Measurements from ENCODE around the gene TCERG1L.

Gene TCERG1L

DNA sequence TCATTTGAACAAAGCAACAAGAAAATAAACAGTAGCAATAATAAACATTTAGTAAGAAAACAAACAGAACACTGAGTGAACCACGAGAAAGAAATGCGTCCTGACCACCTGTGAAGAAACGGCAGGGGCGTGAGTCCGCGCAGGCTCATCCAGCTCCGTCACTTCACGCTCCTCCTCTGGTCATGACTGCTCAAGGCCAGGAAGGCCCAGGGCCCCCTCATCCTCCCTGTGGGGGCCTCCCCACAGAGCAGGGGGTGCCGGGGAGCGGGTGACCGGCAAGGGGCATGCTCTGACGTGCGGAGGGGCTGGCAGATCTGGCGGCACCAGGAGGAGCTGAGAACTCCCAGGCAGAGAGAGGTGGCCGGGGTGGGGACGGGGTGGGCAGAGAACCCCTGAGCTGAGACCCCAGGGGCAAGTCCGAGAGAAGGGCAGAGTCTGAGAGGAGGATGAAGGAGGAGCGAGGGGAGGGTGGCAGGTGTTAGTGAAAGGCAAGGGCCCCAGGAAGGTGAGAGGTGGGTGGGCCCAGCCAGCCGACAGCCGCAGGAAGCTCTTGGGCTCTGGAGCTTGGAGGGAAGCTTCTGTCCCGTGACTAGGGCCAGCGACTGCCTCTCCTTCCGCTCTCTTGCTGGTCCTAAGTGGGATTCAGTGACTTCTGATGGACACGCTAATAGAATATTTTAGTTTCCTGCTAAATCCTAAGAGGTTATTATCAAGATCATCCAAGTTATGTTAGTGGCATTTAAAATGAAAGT lies 223.9 kb downstream of the TCERG1L start:
- no peak for DNase-seq
- H3K23ac ChIP-seq (ENCODE audit: low read length in 2 of 2) = no peak overlapping the region
- H3K79me1 ChIP-seq (replicated peaks; ENCODE audit: low read length, poor library complexity, severe bottlenecking) = no peaks in the 10 kb centered on the region
- WGBS = 84% methylated on average over 23 of the region's 24 CpGs
- H2BK12ac ChIP-seq (ENCODE audit: low read length in 2 of 2) = no peak overlapping the region
- H3K14ac ChIP-seq (ENCODE audit: low read length in 2 of 2) = no peak overlapping the region
- H3K18ac ChIP-seq (ENCODE audit: low read depth in 1 of 2, low read length in 2 of 2) = no peak overlapping the region
- H3K27ac ChIP-seq (ENCODE audit: low read length, poor library complexity, severe bottlenecking) = no peak overlapping the region
- peak overlapping the region in 1 of 2 experiments; percentile 15 for H3K4me3 ChIP-seq (ENCODE audit: insufficient read depth in 1 of 2, low read depth in 1 of 2, low read length in 2 of 2)
- H3K4ac ChIP-seq (ENCODE audit: low read depth in 1 of 2, low read length in 2 of 2) = no peak overlapping the region
- no peaks in the 10 kb centered on the region for H3K36me3 ChIP-seq (ENCODE audit: control insufficient read depth in 1 of 2, insufficient read depth in 2 of 2, low read depth in 1 of 2, low read length in 2 of 2)
- H2AK5ac ChIP-seq (ENCODE audit: low read length, severe bottlenecking) = no peak overlapping the region
- no peaks in the 10 kb centered on the region for H3K4me1 ChIP-seq (ENCODE audit: control insufficient read depth, insufficient read depth, low read depth, low read length)
- no peak overlapping the region for H3K9ac ChIP-seq (ENCODE audit: low read length)
- no peak overlapping the region for H2BK15ac ChIP-seq (ENCODE audit: low read depth, poor library complexity, severe bottlenecking)
- no peak overlapping the region for H3K4me2 ChIP-seq (ENCODE audit: low read length, poor library complexity, severe bottlenecking)
- no peak overlapping the region for H4K8ac ChIP-seq (ENCODE audit: low read length)
- H2BK120ac ChIP-seq (ENCODE audit: low read depth, low read length) = no peak overlapping the region
- no peak overlapping the region for H4K91ac ChIP-seq (ENCODE audit: low read length)
- no peaks in the 10 kb centered on the region for H3K9me3 ChIP-seq (ENCODE audit: control insufficient read depth, low read length)
- H3K27me3 ChIP-seq (ENCODE audit: control insufficient read depth in 1 of 2, insufficient read depth in 1 of 2, low read length in 2 of 2) = no peaks in the 10 kb centered on the region
- H2BK5ac ChIP-seq (ENCODE audit: low read depth, low read length, poor library complexity, severe bottlenecking) = no peak overlapping the region
- no peak overlapping the region for H2AFZ ChIP-seq (ENCODE audit: low read depth, low read length)

DNA sequence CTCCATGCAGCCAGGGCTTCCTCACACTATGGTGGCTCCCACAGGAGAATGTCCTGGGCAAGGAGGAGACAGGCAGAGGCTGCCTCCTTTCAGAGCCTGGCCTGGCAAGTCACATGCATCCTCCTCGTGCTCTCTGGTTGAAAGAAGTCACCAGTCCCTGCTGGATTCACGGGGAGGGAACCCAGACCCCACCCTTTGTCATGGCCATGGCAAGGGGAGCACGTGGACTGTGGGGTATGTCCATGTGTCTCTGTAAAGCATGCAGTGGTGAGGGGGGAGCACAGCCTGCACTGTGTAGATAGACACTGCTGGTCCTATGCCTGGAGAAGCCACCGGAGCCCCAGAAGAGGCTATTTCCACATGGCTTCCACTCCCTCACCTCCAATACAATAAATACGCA lies 225.0 kb downstream of the TCERG1L start:
- H2BK15ac ChIP-seq (ENCODE audit: low read depth, poor library complexity, severe bottlenecking) = no peak overlapping the region
- H3K79me1 ChIP-seq (replicated peaks; ENCODE audit: low read length, poor library complexity, severe bottlenecking) = no peaks in the 10 kb centered on the region
- H2AK5ac ChIP-seq (ENCODE audit: low read length, severe bottlenecking) = no peak overlapping the region
- no peak for DNase-seq
- H3K9me3 ChIP-seq (ENCODE audit: control insufficient read depth, low read length) = no peaks in the 10 kb centered on the region
- H3K23ac ChIP-seq (ENCODE audit: low read length in 2 of 2) = no peak overlapping the region
- H3K4me3 ChIP-seq (ENCODE audit: insufficient read depth in 1 of 2, low read depth in 1 of 2, low read length in 2 of 2) = no peak overlapping the region
- no peak overlapping the region for H3K14ac ChIP-seq (ENCODE audit: low read length in 2 of 2)
- 38% methylated on average over 3 of the region's 5 CpGs for WGBS
- no peaks in the 10 kb centered on the region for H3K4me1 ChIP-seq (ENCODE audit: control insufficient read depth, insufficient read depth, low read depth, low read length)
- no peak overlapping the region for H3K4ac ChIP-seq (ENCODE audit: low read depth in 1 of 2, low read length in 2 of 2)
- no peak overlapping the region for H4K91ac ChIP-seq (ENCODE audit: low read length)
- no peak overlapping the region for H2BK5ac ChIP-seq (ENCODE audit: low read depth, low read length, poor library complexity, severe bottlenecking)
- no peak overlapping the region for H2BK12ac ChIP-seq (ENCODE audit: low read length in 2 of 2)
- no peak overlapping the region for H2BK120ac ChIP-seq (ENCODE audit: low read depth, low read length)
- H2AFZ ChIP-seq (ENCODE audit: low read depth, low read length) = no peak overlapping the region
- no peaks in the 10 kb centered on the region for H3K27me3 ChIP-seq (ENCODE audit: control insufficient read depth in 1 of 2, insufficient read depth in 1 of 2, low read length in 2 of 2)
- no peak overlapping the region for H3K9ac ChIP-seq (ENCODE audit: low read length)
- H3K4me2 ChIP-seq (ENCODE audit: low read length, poor library complexity, severe bottlenecking) = no peak overlapping the region
- H4K8ac ChIP-seq (ENCODE audit: low read length) = no peak overlapping the region
- H3K36me3 ChIP-seq (ENCODE audit: control insufficient read depth in 1 of 2, insufficient read depth in 2 of 2, low read depth in 1 of 2, low read length in 2 of 2) = no peaks in the 10 kb centered on the region
- no peak overlapping the region for H3K27ac ChIP-seq (ENCODE audit: low read length, poor library complexity, severe bottlenecking)
- no peak overlapping the region for H3K18ac ChIP-seq (ENCODE audit: low read depth in 1 of 2, low read length in 2 of 2)

DNA sequence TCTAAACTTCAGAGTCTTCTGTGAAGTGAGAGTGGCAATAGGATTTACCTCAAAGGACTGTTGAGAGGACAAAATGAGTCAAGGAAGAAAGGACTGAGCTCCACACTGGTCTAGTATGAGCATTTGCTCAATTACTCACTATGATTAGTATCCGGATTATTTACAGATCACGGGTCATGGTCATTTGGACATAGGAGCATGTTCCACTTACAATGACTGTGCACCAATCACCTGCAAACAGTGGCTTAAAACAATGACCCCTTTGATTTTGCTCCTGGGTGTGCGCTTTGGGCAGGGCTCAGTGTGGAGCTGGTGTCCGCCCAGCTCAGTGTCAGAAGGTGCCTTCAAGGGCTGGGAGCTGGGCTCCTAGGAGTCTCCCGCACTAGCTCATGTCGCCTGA lies 225.4 kb downstream of the TCERG1L start:
- Histone ChIP-seq H3K79me1 (replicated peaks; ENCODE audit: low read length, poor library complexity, severe bottlenecking) (no peaks in the 10 kb centered on the region), H3K9ac (ENCODE audit: low read length) (no peak overlapping the region), H2BK15ac (ENCODE audit: low read depth, poor library complexity, severe bottlenecking) (no peak overlapping the region), H3K36me3 (ENCODE audit: control insufficient read depth in 1 of 2, insufficient read depth in 2 of 2, low read depth in 1 of 2, low read length in 2 of 2) (no peaks in the 10 kb centered on the region), H3K14ac (ENCODE audit: low read length in 2 of 2) (no peak overlapping the region), H3K4me3 (ENCODE audit: insufficient read depth in 1 of 2, low read depth in 1 of 2, low read length in 2 of 2) (no peak overlapping the region), H3K27ac (ENCODE audit: low read length, poor library complexity, severe bottlenecking) (no peak overlapping the region), H2AFZ (ENCODE audit: low read depth, low read length) (no peak overlapping the region), H4K8ac (ENCODE audit: low read length) (no peak overlapping the region), H3K23ac (ENCODE audit: low read length in 2 of 2) (no peak overlapping the region), H3K4ac (ENCODE audit: low read depth in 1 of 2, low read length in 2 of 2) (no peak overlapping the region), H3K27me3 (ENCODE audit: control insufficient read depth in 1 of 2, insufficient read depth in 1 of 2, low read length in 2 of 2) (no peaks in the 10 kb centered on the region), H3K18ac (ENCODE audit: low read depth in 1 of 2, low read length in 2 of 2) (no peak overlapping the region), H2BK12ac (ENCODE audit: low read length in 2 of 2) (no peak overlapping the region), H2BK120ac (ENCODE audit: low read depth, low read length) (no peak overlapping the region), H4K91ac (ENCODE audit: low read length) (no peak overlapping the region), H3K9me3 (ENCODE audit: control insufficient read depth, low read length) (no peaks in the 10 kb centered on the region), H2AK5ac (ENCODE audit: low read length, severe bottlenecking) (no peak overlapping the region), H3K4me1 (ENCODE audit: control insufficient read depth, insufficient read depth, low read depth, low read length) (no peaks in the 10 kb centered on the region), H3K4me2 (ENCODE audit: low read length, poor library complexity, severe bottlenecking) (no peak overlapping the region), H2BK5ac (ENCODE audit: low read depth, low read length, poor library complexity, severe bottlenecking) (no peak overlapping the region)
- DNase-seq = no peak
- WGBS = 89% methylated on average over 6 of the region's 6 CpGs

DNA sequence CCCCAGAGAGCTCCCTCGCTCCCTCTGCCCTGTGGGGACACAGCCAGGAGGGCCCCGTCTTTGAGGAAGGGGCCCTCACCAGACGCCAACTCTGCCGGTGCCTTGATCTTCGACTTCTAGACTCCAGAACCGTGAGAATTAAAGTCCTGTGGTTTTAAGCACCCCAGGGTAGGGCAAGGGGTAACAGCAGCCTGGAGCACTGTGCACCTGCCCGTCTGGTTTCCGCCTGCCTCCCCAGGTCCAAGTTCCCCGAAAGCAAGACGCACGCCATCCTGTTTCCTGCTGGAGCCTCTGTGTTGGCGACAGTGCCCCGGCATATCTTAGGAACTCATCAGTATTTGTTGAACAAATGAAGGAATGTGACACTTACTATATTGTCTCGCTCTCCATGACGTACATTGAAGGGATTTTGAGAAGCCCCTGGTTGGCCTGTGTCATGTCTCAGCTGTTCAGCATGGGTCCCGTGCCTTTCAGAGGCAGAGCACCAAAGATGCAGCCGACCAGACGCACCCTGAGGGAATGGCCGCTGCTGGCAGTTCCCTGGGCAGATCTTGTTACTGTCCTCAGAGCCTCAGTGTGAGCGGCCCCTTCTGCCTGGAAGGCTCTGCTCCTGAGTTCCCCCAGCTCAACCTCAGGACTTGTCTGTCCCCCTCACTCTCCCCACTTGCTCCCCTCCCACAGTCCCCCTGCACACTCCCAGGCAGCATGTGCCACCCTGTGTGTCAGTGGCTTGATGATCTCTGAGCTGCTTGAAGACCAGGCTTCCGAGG lies 226.2 kb downstream of the TCERG1L start:
- no peak overlapping the region for H2AK5ac ChIP-seq (ENCODE audit: low read length, severe bottlenecking)
- no peak overlapping the region for H3K4ac ChIP-seq (ENCODE audit: low read depth in 1 of 2, low read length in 2 of 2)
- no peak overlapping the region for H2AFZ ChIP-seq (ENCODE audit: low read depth, low read length)

More for the DNA sequence above, 226.2 kb downstream of the TCERG1L start:
- no peaks in the 10 kb centered on the region for H3K9me3 ChIP-seq (ENCODE audit: control insufficient read depth, low read length)
- H3K27ac ChIP-seq (ENCODE audit: low read length, poor library complexity, severe bottlenecking) = no peak overlapping the region
- H3K36me3 ChIP-seq (ENCODE audit: control insufficient read depth in 1 of 2, insufficient read depth in 2 of 2, low read depth in 1 of 2, low read length in 2 of 2) = no peaks in the 10 kb centered on the region
- H3K27me3 ChIP-seq (ENCODE audit: control insufficient read depth in 1 of 2, insufficient read depth in 1 of 2, low read length in 2 of 2) = no peaks in the 10 kb centered on the region
- H4K8ac ChIP-seq (ENCODE audit: low read length) = no peak overlapping the region
- H4K91ac ChIP-seq (ENCODE audit: low read length) = no peak overlapping the region
- H3K4me1 ChIP-seq (ENCODE audit: control insufficient read depth, insufficient read depth, low read depth, low read length) = no peaks in the 10 kb centered on the region
- no peak overlapping the region for H2BK12ac ChIP-seq (ENCODE audit: low read length in 2 of 2)
- no peak for DNase-seq
- no peak overlapping the region for H2BK120ac ChIP-seq (ENCODE audit: low read depth, low read length)
- H3K23ac ChIP-seq (ENCODE audit: low read length in 2 of 2) = no peak overlapping the region
- no peak overlapping the region for H3K9ac ChIP-seq (ENCODE audit: low read length)
- H3K4me3 ChIP-seq (ENCODE audit: insufficient read depth in 1 of 2, low read depth in 1 of 2, low read length in 2 of 2) = no peak overlapping the region
- 86% methylated on average over 21 of the region's 21 CpGs for WGBS
- no peak overlapping the region for H3K18ac ChIP-seq (ENCODE audit: low read depth in 1 of 2, low read length in 2 of 2)
- H2BK5ac ChIP-seq (ENCODE audit: low read depth, low read length, poor library complexity, severe bottlenecking) = no peak overlapping the region
- H2BK15ac ChIP-seq (ENCODE audit: low read depth, poor library complexity, severe bottlenecking) = no peak overlapping the region
- H3K14ac ChIP-seq (ENCODE audit: low read length in 2 of 2) = no peak overlapping the region
- no peaks in the 10 kb centered on the region for H3K79me1 ChIP-seq (replicated peaks; ENCODE audit: low read length, poor library complexity, severe bottlenecking)
- no peak overlapping the region for H3K4me2 ChIP-seq (ENCODE audit: low read length, poor library complexity, severe bottlenecking)

Data from mesenchymal stem cell (in vitro differentiated cells and primary cell).